Glomerular visceral epithelial cell (primary cell): Measurements from ENCODE around the gene CCDC134.
A peak's percentile ranks its signal among the peaks of the same experiment; 100 is the strongest.

ENCODE experiments used
- DNase-seq: peaks from one replicate; pipeline ENCODE4 v3.0.0-alpha.2; 2016; ENCODE audit errors: extremely low spot score

CCDC134 gene

GRCh38 chr22:41782751-41783150, 17.7 kb upstream of the CCDC134 start:
- DNase-seq, result no peak

GRCh38 chr22:41787331-41787730, 13.1 kb upstream of the CCDC134 start:
- no peak for DNase-seq

- no peak for DNase-seq
Measured at GRCh38 chr22:41793871-41794270, 6.6 kb upstream of the CCDC134 start.

- no peak for DNase-seq
Measured at GRCh38 chr22:41798736-41799135, 1.7 kb upstream of the CCDC134 start.

- peak; percentile 9 for DNase-seq
Measured at GRCh38 chr22:41799486-41800347, 762 bp upstream of the CCDC134 start.

GRCh38 chr22:41801147-41801819, 804 bp downstream of the CCDC134 start:
- DNase-seq, result no peak

GRCh38 chr22:41801886-41802285, 1.4 kb downstream of the CCDC134 start:
- no peak for DNase-seq

GRCh38 chr22:41805639-41806038, 5.2 kb downstream of the CCDC134 start:
- no peak for DNase-seq

- DNase-seq, result no peak
Measured at GRCh38 chr22:41808400-41808799, 7.9 kb downstream of the CCDC134 start.

- DNase-seq, result no peak
Measured at GRCh38 chr22:41810022-41810421, 9.5 kb downstream of the CCDC134 start.

- DNase-seq, result no peak
Measured at GRCh38 chr22:41812805-41813545, 12.5 kb downstream of the CCDC134 start.

- DNase-seq, result no peak
Measured at GRCh38 chr22:41813726-41814410, 13.4 kb downstream of the CCDC134 start.

GRCh38 chr22:41815716-41816115, 15.2 kb downstream of the CCDC134 start:
- DNase-seq, result no peak

- DNase-seq, result no peak
Measured at GRCh38 chr22:41816241-41816640, 15.8 kb downstream of the CCDC134 start.

- no peak for DNase-seq
Measured at GRCh38 chr22:41816871-41817270, 16.4 kb downstream of the CCDC134 start.

GRCh38 chr22:41818011-41818410, 17.5 kb downstream of the CCDC134 start:
- DNase-seq, result no peak

GRCh38 chr22:41818596-41818995, 18.1 kb downstream of the CCDC134 start:
- no peak for DNase-seq

GRCh38 chr22:41819257-41819656, 18.8 kb downstream of the CCDC134 start:
- no peak for DNase-seq

- DNase-seq, result no peak
Measured at GRCh38 chr22:41820447-41820846, 20.0 kb downstream of the CCDC134 start.

GRCh38 chr22:41821471-41822316, 21.2 kb downstream of the CCDC134 start:
- no peak for DNase-seq
